ENCODE results near the gene MTCL3.
A peak's percentile ranks its signal among the peaks of the same experiment; 100 is the strongest.

The MTCL3 gene

GRCh38 chr6:127539272-127539671 lies 20.1 kb upstream of the MTCL3 start:
- H3K36me3 ChIP-seq = no peaks in the 10 kb centered on the region
- intact Hi-C loops (cut with DNase I) = no loop called here
- H3K27ac ChIP-seq = no peak overlapping the region
- no peaks in the 10 kb centered on the region for H3K4me1 ChIP-seq
- no peak overlapping the region for H3K4me3 ChIP-seq
- no peaks in the 10 kb centered on the region for H3K9me3 ChIP-seq
- H3K27me3 ChIP-seq (ENCODE audit: low read depth) = no peaks in the 10 kb centered on the region
- TF ChIP-seq CTCF (IDR thresholded peaks at IDR 0.05) = peak; percentile 46
- ATAC-seq (peak in 1 of 2 donors; percentile 79), DNase-seq (no peak)

GRCh38 chr6:127538750-127539264 lies 19.7 kb upstream of the MTCL3 start:
- H3K36me3 ChIP-seq = no peaks in the 10 kb centered on the region
- DNase-seq (no peak), ATAC-seq (peak in 1 of 2 donors; percentile 9)
- H3K9me3 ChIP-seq = no peaks in the 10 kb centered on the region
- H3K4me1 ChIP-seq = no peaks in the 10 kb centered on the region
- intact Hi-C loops (cut with DNase I) = no loop called here
- TF ChIP-seq CTCF (IDR thresholded peaks at IDR 0.05) = no peak
- H3K4me3 ChIP-seq = no peak overlapping the region
- H3K27me3 ChIP-seq (ENCODE audit: low read depth) = no peaks in the 10 kb centered on the region
- H3K27ac ChIP-seq = no peak overlapping the region

- intact Hi-C loops (cut with DNase I) = no loop called here
- Histone ChIP-seq H3K9me3 (no peaks in the 10 kb centered on the region), H3K27me3 (ENCODE audit: low read depth) (no peaks in the 10 kb centered on the region), H3K27ac (no peak overlapping the region), H3K4me3 (no peak overlapping the region), H3K4me1 (no peaks in the 10 kb centered on the region), H3K36me3 (no peaks in the 10 kb centered on the region)
- ATAC-seq (peak in 1 of 2 donors; percentile 39), DNase-seq (no peak)
- no peak for TF ChIP-seq CTCF (IDR thresholded peaks at IDR 0.05)
Observed at GRCh38 chr6:127533736-127534135, 14.6 kb upstream of the MTCL3 start.

GRCh38 chr6:127533011-127533410 lies 13.9 kb upstream of the MTCL3 start:
- Histone ChIP-seq H3K27ac (no peak overlapping the region), H3K4me1 (no peaks in the 10 kb centered on the region), H3K4me3 (no peak overlapping the region), H3K9me3 (no peaks in the 10 kb centered on the region), H3K36me3 (no peaks in the 10 kb centered on the region), H3K27me3 (ENCODE audit: low read depth) (no peaks in the 10 kb centered on the region)
- no peak for DNase-seq
- TF ChIP-seq CTCF (IDR thresholded peaks at IDR 0.05) = no peak
- ATAC-seq = no peak
- intact Hi-C loops (cut with DNase I) = no loop called here

- no peak overlapping the region for H3K27ac ChIP-seq
- no peak for TF ChIP-seq CTCF (IDR thresholded peaks at IDR 0.05)
- H3K9me3 ChIP-seq = no peaks in the 10 kb centered on the region
- H3K4me1 ChIP-seq = no peaks in the 10 kb centered on the region
- no peak for ATAC-seq
- no peak for DNase-seq
- H3K27me3 ChIP-seq (ENCODE audit: low read depth) = peaks cover 42% of the 10 kb centered on the region
- no peak overlapping the region for H3K4me3 ChIP-seq
- no peaks in the 10 kb centered on the region for H3K36me3 ChIP-seq
- intact Hi-C loops (cut with DNase I) = no loop called here
Observed at GRCh38 chr6:127522714-127523113, 3.6 kb upstream of the MTCL3 start.

GRCh38 chr6:127520066-127520465 lies 931 bp upstream of the MTCL3 start:
- Histone ChIP-seq H3K27me3 (ENCODE audit: low read depth) (peaks cover 43% of the 10 kb centered on the region), H3K36me3 (no peaks in the 10 kb centered on the region), H3K4me3 (no peak overlapping the region), H3K9me3 (no peaks in the 10 kb centered on the region), H3K4me1 (peaks cover 3% of the 10 kb centered on the region), H3K27ac (no peak overlapping the region)
- intact Hi-C loops (cut with DNase I) = no loop called here
- no peak for DNase-seq
- no peak for TF ChIP-seq CTCF (IDR thresholded peaks at IDR 0.05)
- no peak for ATAC-seq
